Heart left ventricle (tissue), 16 donors: ENCODE data around the gene RALGPS1. TPM values are rescaled to one million over a fixed set of nuclear protein-coding genes. Genes with fewer than 3 reads are reported as not detected.
A peak's percentile ranks its signal among the peaks of the same experiment; 100 is the strongest.

ENCODE experiments used
- ATAC-seq, 4 donors: fragments of 200-7000 bp; cut with Tn5 transposase; one replicate each; pipeline ENCODE4 v1.9.1; 2020 to 2022; ENCODE audit warnings: moderate library complexity in 4 of 4, mild to moderate bottlenecking in 3 of 4, moderate number of reproducible peaks in 1 of 4
- DNase-seq, 5 donors: peaks; one replicate each; pipeline ENCODE4 v3.0.0-alpha.2; 2020
- H3K27ac ChIP-seq, 12 donors: fragments of 200-600 bp; sonication (generic) in 4 of 12; one replicate each; pipeline versions ENCODE4 v1.5.0 to v1.8.0; 2016 to 2022; ENCODE audit warnings: mild to moderate bottlenecking in 2 of 12
- H3K27me3 ChIP-seq, 9 donors: fragments of 200-600 bp; sonication (generic) in 2 of 9; one replicate each; pipeline versions ENCODE4 v1.5.1 to v1.8.0; 2016 to 2022; ENCODE audit warnings: mild to moderate bottlenecking in 3 of 9
- H3K36me3 ChIP-seq, 9 donors: fragments of 200-600 bp; sonication (generic) in 2 of 9; one replicate each; pipeline versions ENCODE4 v1.5.0 to v1.8.0; 2018 to 2022; ENCODE audit warnings: mild to moderate bottlenecking in 2 of 9
- H3K4me1 ChIP-seq, 12 donors: fragments of 200-600 bp; sonication (generic) in 4 of 12; one replicate each; pipeline versions ENCODE4 v1.5.0 to v1.8.0; 2016 to 2022; ENCODE audit warnings: mild to moderate bottlenecking in 3 of 12
- H3K4me3 ChIP-seq, 12 donors: fragments of 200-600 bp; sonication (generic) in 4 of 12; one replicate each; pipeline versions ENCODE4 v1.5.0 to v1.8.0; 2017 to 2022; ENCODE audit warnings: mild to moderate bottlenecking in 9 of 12, moderate library complexity in 4 of 12
- H3K9me3 ChIP-seq, 12 donors: fragments of 200-600 bp; sonication (generic) in 4 of 12; one replicate each; pipeline versions ENCODE4 v1.5.0 to v1.8.0; 2016 to 2022; ENCODE audit warnings: mild to moderate bottlenecking in 1 of 12
- CTCF ChIP-seq, 12 donors: fragments of 200-600 bp; sonication (generic) in 4 of 12; IDR thresholded peaks; one replicate each; pipeline versions ENCODE4 v1.5.0 to v1.8.0; 2018 to 2022; ENCODE audit warnings: antibody characterized with exemption in 12 of 12, mild to moderate bottlenecking in 5 of 12
- POLR2A ChIP-seq, 2 donors: fragments of 450-650 bp; IDR thresholded peaks; one replicate each; pipeline ENCODE4 v1.6.1; 2017; ENCODE audit warnings: antibody characterized with exemption in 2 of 2, mild to moderate bottlenecking in 2 of 2, moderate library complexity in 2 of 2
- WGBS, 4 donors: extraction: QIAGEN DNeasy Blood & Tissue Kit in 2 of 4; methylation state at CpG; one replicate each; pipeline versions ENCODE4 v1.1.5 to v1.1.7; 2013 to 2018; 5-methylcytosine and 5-hydroxymethylcytosine counted together
- intact Hi-C, 10 donors: fragments of 100-400 bp; cut with DNase I; formaldehyde crosslinking; loops; one replicate each; pipeline versions ENCODE4 v1.11.1 to v1.14.2; 2022
- polyA plus RNA-seq, 2 donors: library from polyadenylated mRNA; stranded (reverse); fragments of 200-250 nt; gene quantifications; one replicate each; pipeline ENCODE4 v1.2.3, GENCODE V29; 2013
- total RNA-seq, 9 donors: library from RNA; depleted of rRNA in 2 of 9; stranded (reverse); fragments of >200 nt in 2 of 9; fragmentation: NEBNext Ultra II Directional in 3 of 9; extraction: Animal tissue kit (Norgen Biotek cat#: 25700) in 3 of 9; gene quantifications; one replicate each; pipeline versions ENCODE4 v1.1.0 to v1.2.4, GENCODE V29; 2016 to 2023
- donor health status: ischemic (EF 13 %, LVEDD 7.1; RV severe dilation, severe dysfunction).
- donor health status: healthy with polysubstance abuse.
- donor health status: DM: no; HTN: yes; CAD: no.
- donor health status: DM: no; HTN: no; CAD: no.
- donor health status: ischemic (EF 25% LVEDD 6.9; RV normal size, moderate dysfunction).
- donor health status: ischemic (EF 25% LVEDD 5.7; RV mildly dilated, moderate dysfunction).
- donor health status: healthy.
- donor health status: DM: yes; HTN: yes; CAD: no.
- donor health status: ischemic (EF 35%, LVEDD 5.7; RV mildly dilated, moderate dysfunction).
- donor health status: nonischemic (EF 11% LVEDD 7.7; RV severe dilation, severe dysfunction).
- donor health status: DM: yes; HTN: yes; CAD: no.
- donor health status: PGD.
- donor health status: ischemic (EF 29% LVEDD 5.4; RV normal size, mild dysfunction).
- donor health status: nonischemic (EF 23%, LVEDD 6.1; RV moderate dilation, normal function).

Gene RALGPS1
- total and polyA plus RNA-seq, 11 donors: 8.0 to 21.8 (median 14.4) TPM

- H3K27ac ChIP-seq: peak overlapping the region in 10 of 12 donors; percentile 10 to 69 (median 58)
Measured at GRCh38 chr9:127074561-127075548, 160.3 kb downstream of the RALGPS1 start.

GRCh38 chr9:127075624-127076372 lies 161.2 kb downstream of the RALGPS1 start:
- 54 to 62% (median 57%) methylated on average over 2 of the region's 2 CpGs for WGBS, 4 donors
- peaks cover 0 to 50% (median 30%) of the 10 kb centered on the region in 12 donors for H3K4me1 ChIP-seq

More at GRCh38 chr9:127074561-127075548, 160.3 kb downstream of the RALGPS1 start:
- Histone ChIP-seq H3K4me3 (no peak overlapping the region), H3K9me3 (peaks cover 0 to 14% (median 0%) of the 10 kb centered on the region in 12 donors), H3K27me3 (no peaks in the 10 kb centered on the region), H3K36me3 (peaks cover 0 to 6% (median 0%) of the 10 kb centered on the region in 9 donors), H3K4me1 (peaks cover 0 to 50% (median 30%) of the 10 kb centered on the region in 12 donors)
- no peak for TF ChIP-seq CTCF (IDR thresholded peaks at IDR 0.05)
- TF ChIP-seq POLR2A (IDR thresholded peaks at IDR 0.05): no peak
- ATAC-seq (peak; percentile 94 to 97 (median 95)), DNase-seq (peak in 4 of 5 donors; percentile 55 to 65 (median 60))
- intact Hi-C loops: loop anchor here in 3 of 10 donors (1.0 to 10.0 kb wide), 3 partner anchors 39 to 50 kb away; partner anchors contain the start of gene ANGPTL2 (in 1 of the 3)
- 47 to 65% (median 50%) methylated on average over 4 of the region's 4 CpGs for WGBS, 4 donors

GRCh38 chr9:127076860-127077643 lies 162.5 kb downstream of the RALGPS1 start:
- ATAC-seq (no peak), DNase-seq (no peak)
- intact Hi-C loops: loop anchor here in 2 of 10 donors (5.0 to 10.0 kb wide), 2 partner anchors 45 to 52 kb away; partner anchors contain the start of gene ANGPTL2 (in 1 of the 2)
- WGBS, 4 donors: 78 to 82% (median 80%) methylated on average over 5 of the region's 5 CpGs
- H3K36me3 ChIP-seq: no peaks in the 10 kb centered on the region
- no peaks in the 10 kb centered on the region for H3K27me3 ChIP-seq
- TF ChIP-seq POLR2A (IDR thresholded peaks at IDR 0.05) (no peak), CTCF (IDR thresholded peaks at IDR 0.05) (no peak)
- no peak overlapping the region for H3K4me3 ChIP-seq
- peaks cover 0 to 3% (median 0%) of the 10 kb centered on the region in 12 donors for H3K9me3 ChIP-seq
- peaks cover 0 to 53% (median 36%) of the 10 kb centered on the region in 12 donors for H3K4me1 ChIP-seq
- peak overlapping the region in 4 of 12 donors; percentile 31 to 57 (median 42) for H3K27ac ChIP-seq

More at GRCh38 chr9:127075624-127076372, 161.2 kb downstream of the RALGPS1 start:
- TF ChIP-seq POLR2A (IDR thresholded peaks at IDR 0.05): no peak
- no peak for TF ChIP-seq CTCF (IDR thresholded peaks at IDR 0.05)
- peaks cover 0 to 14% (median 0%) of the 10 kb centered on the region in 12 donors for H3K9me3 ChIP-seq
- peak overlapping the region in 6 of 12 donors; percentile 9 to 68 (median 28) for H3K27ac ChIP-seq
- no peaks in the 10 kb centered on the region for H3K36me3 ChIP-seq
- intact Hi-C loops: loop anchor here in 3 of 10 donors (1.0 to 10.0 kb wide), 3 partner anchors 39 to 51 kb away; partner anchors contain the start of gene ANGPTL2 (in 1 of the 3)
- no peak overlapping the region for H3K4me3 ChIP-seq
- H3K27me3 ChIP-seq: no peaks in the 10 kb centered on the region
- ATAC-seq (no peak), DNase-seq (no peak)
